ENCODE results near the gene SUPT6H. TPM values are rescaled to one million over a fixed set of nuclear protein-coding genes. Genes with fewer than 3 reads are reported as not detected.

SUPT6H gene
- total RNA-seq, 1 donor from 2014 or later = 63.5 TPM

GRCh38 chr17:28751600-28752366 is 89.8 kb downstream of the SUPT6H start:
- Mint-ChIP-seq H3K27me3 (ENCODE audit: low read depth) (no peaks in the 10 kb centered on the region), H3K9me3 (ENCODE audit: low read depth) (no peaks in the 10 kb centered on the region), H3K36me3 (ENCODE audit: low read depth) (peaks cover 8% of the 10 kb centered on the region), H3K4me3 (ENCODE audit: unreplicated experiment) (no peak overlapping the region), H3K4me1 (ENCODE audit: low read depth) (peaks cover 16% of the 10 kb centered on the region), H3K27ac (ENCODE audit: unreplicated experiment) (no peak overlapping the region)
- DNase-seq (ENCODE audit: low spot score) = peak; percentile 21
- TF ChIP-seq CTCF (IDR thresholded peaks at IDR 0.05) = no peak

Other genes starting within 250 kb of the SUPT6H start
- not detected in 3 replicates for gene SLC13A2, start 188.6 kb upstream of the SUPT6H start, total RNA-seq
- gene FOXN1, start 155.9 kb upstream of the SUPT6H start, total RNA-seq = not detected in 3 replicates
- gene UNC119, start 109.6 kb upstream of the SUPT6H start, total RNA-seq = 19.8 to 24.9 TPM (median 24.1 TPM) in 3 replicates
- 56.5 to 65.7 TPM (median 62.9 TPM) in 3 replicates for gene PIGS, start 90.7 kb upstream of the SUPT6H start, total RNA-seq
- 3.9 to 9.5 TPM (median 8.0 TPM) in 3 replicates for gene ALDOC, start 85.3 kb upstream of the SUPT6H start, total RNA-seq
- gene SPAG5, start 63.2 kb upstream of the SUPT6H start, total RNA-seq = 10.3 to 20.3 TPM (median 12.9 TPM) in 3 replicates
- gene RSKR, start 48.0 kb upstream of the SUPT6H start, total RNA-seq = 4.7 to 9.0 TPM (median 6.4 TPM) in 3 replicates
- 112 to 158 TPM (median 114 TPM) in 3 replicates for gene BLTP2, start 17.0 kb upstream of the SUPT6H start, total RNA-seq
- 53.6 to 58.2 TPM (median 57.8 TPM) in 3 replicates for gene SDF2, start 299 bp upstream of the SUPT6H start, total RNA-seq
- gene PROCA1, start 49.7 kb downstream of the SUPT6H start, total RNA-seq = 1.4 to 2.3 TPM (median 2.0 TPM) in 3 replicates
- 128 to 132 TPM (median 131 TPM) in 3 replicates for gene RAB34, start 55.7 kb downstream of the SUPT6H start, total RNA-seq
- gene RPL23A, start 57.8 kb downstream of the SUPT6H start, total RNA-seq = 853 to 1,026 TPM (median 884 TPM) in 3 replicates
- gene TLCD1, start 64.0 kb downstream of the SUPT6H start, total RNA-seq = 12.4 to 12.9 TPM (median 12.6 TPM) in 3 replicates
- gene NEK8, start 66.6 kb downstream of the SUPT6H start, total RNA-seq = 5.3 to 6.1 TPM (median 5.5 TPM) in 3 replicates
- 68.0 to 76.3 TPM (median 73.3 TPM) in 3 replicates for gene TRAF4, start 81.8 kb downstream of the SUPT6H start, total RNA-seq
- 18.5 to 22.7 TPM (median 21.0 TPM) in 3 replicates for gene FAM222B, start 180.6 kb downstream of the SUPT6H start, total RNA-seq
- 31.2 to 40.5 TPM (median 31.8 TPM) in 3 replicates for gene ERAL1, start 192.8 kb downstream of the SUPT6H start, total RNA-seq
- 46.6 to 74.1 TPM (median 65.8 TPM) in 3 replicates for gene FLOT2, start 235.5 kb downstream of the SUPT6H start, total RNA-seq
- gene DHRS13, start 240.9 kb downstream of the SUPT6H start, total RNA-seq = 4.4 to 6.0 TPM (median 5.8 TPM) in 3 replicates

Data from chondrocyte (in vitro differentiated cells).